Measurements from ENCODE around the gene IRF1. TPM values are rescaled to one million over a fixed set of nuclear protein-coding genes. Genes with fewer than 3 reads are reported as not detected.

Gene IRF1
- total and polyA plus RNA-seq, 2 of the 8 experiments (the other 6 are each of a cell fraction or from before 2014, with no cell fraction given) = 4.0 to 8.5 TPM

GRCh38 chr5:132530946-132531345 is 40.4 kb upstream of the IRF1 start:
- 92% methylated on average over 4 of the region's 4 CpGs; no CpG with 5 or more reads in 1 of the 2 experiments for WGBS, 2 experiments (ENCODE audit: extremely low coverage in 1 of 2, insufficient coverage in 1 of 2, insufficient read length in 1 of 2, insufficient replicate concordance in 2 of 2, low coverage in 1 of 2, low lambda C conversion rate in 2 of 2, missing lambda C conversion rate in 1 of 2)
- no peaks in the 10 kb centered on the region for H4K20me1 ChIP-seq (replicated peaks in 1 of 2; ENCODE audit: control insufficient read depth in 1 of 2, insufficient read depth in 2 of 2, low read length in 2 of 2)
- ChIA-PET POLR2A (ENCODE audit: partially characterized antibody) (no interaction called here), CTCF (ENCODE audit: partially characterized antibody) (interaction anchor here (0.7 kb wide), 1 partner anchor 9 kb away, joined by 3 read pairs; no protein-coding TSS in a partner anchor)
- no peak overlapping the region for H2BK5ac ChIP-seq (ENCODE audit: low read depth, low read length)
- DNase-seq (ENCODE audit: low read depth in 1 of 2, low spot score in 2 of 2) (no peak), FAIRE-seq (no peak)
- H3K4me1 ChIP-seq (replicated peaks in 1 of 4; ENCODE audit: control insufficient read depth in 3 of 4, insufficient read depth in 4 of 4, low read length in 3 of 4) = no peaks in the 10 kb centered on the region
- H2AK5ac ChIP-seq (ENCODE audit: low read depth, low read length) = no peak overlapping the region
- no peak overlapping the region for H3K4me2 ChIP-seq (ENCODE audit: insufficient read depth in 1 of 2, low read depth in 2 of 2, low read length in 2 of 2)
- H3K27me3 ChIP-seq (replicated peaks in 1 of 4; ENCODE audit: control insufficient read depth in 3 of 4, extremely low read depth in 1 of 4, insufficient read depth in 3 of 4, low read length in 3 of 4) = no peaks in the 10 kb centered on the region
- no peak overlapping the region for H3K18ac ChIP-seq (ENCODE audit: extremely low read depth, low read length)
- no peak overlapping the region for H3K9ac ChIP-seq (replicated peaks in 1 of 4; ENCODE audit: extremely low read depth in 1 of 4, low read depth in 3 of 4, low read length in 3 of 4)
- no peak overlapping the region for H4K5ac ChIP-seq (ENCODE audit: insufficient read length, low read depth, low read length)
- H3K27ac ChIP-seq (ENCODE audit: low read depth, low read length) = no peak overlapping the region
- H3K79me1 ChIP-seq (ENCODE audit: low read depth, low read length) = no peaks in the 10 kb centered on the region
- H3K56ac ChIP-seq (replicated peaks; ENCODE audit: insufficient read length, low read depth, low read length) = no peak overlapping the region
- H2BK12ac ChIP-seq (ENCODE audit: low read depth, low read length) = no peak overlapping the region
- H4K8ac ChIP-seq (ENCODE audit: extremely low read depth, insufficient read depth, low read length) = no peak overlapping the region
- no peak overlapping the region for H3K4me3 ChIP-seq (ENCODE audit: extremely low read depth in 1 of 4, insufficient read depth in 2 of 4, low read depth in 3 of 4, low read length in 4 of 4)
- H2BK120ac ChIP-seq (replicated peaks; ENCODE audit: low read depth, low read length) = no peak overlapping the region
- no peak overlapping the region for H2BK20ac ChIP-seq (ENCODE audit: low read length)
- H3K36me3 ChIP-seq (ENCODE audit: control insufficient read depth in 2 of 4, insufficient read depth in 4 of 4, low read length in 3 of 4) = no peaks in the 10 kb centered on the region
- H3K79me2 ChIP-seq (ENCODE audit: control insufficient read depth in 1 of 2, insufficient read depth in 2 of 2, low read length in 2 of 2) = no peaks in the 10 kb centered on the region
- H3K4ac ChIP-seq (replicated peaks; ENCODE audit: insufficient read length, low read depth, low read length) = no peak overlapping the region
- H4K91ac ChIP-seq (replicated peaks; ENCODE audit: insufficient read length, low read length) = no peak overlapping the region
- H3K14ac ChIP-seq (ENCODE audit: insufficient read length) = no peak overlapping the region
- no peaks in the 10 kb centered on the region for H3K9me3 ChIP-seq (ENCODE audit: insufficient read depth in 2 of 2, low read depth in 1 of 2, low read length in 1 of 2)
- no peak overlapping the region for H3K23ac ChIP-seq (ENCODE audit: insufficient read length)
- no peak overlapping the region for H2BK15ac ChIP-seq (ENCODE audit: low read length)
- no peaks in the 10 kb centered on the region for H3K23me2 ChIP-seq (ENCODE audit: low read depth, low read length)
- H2AFZ ChIP-seq (ENCODE audit: low read length) = no peak overlapping the region
- TF ChIP-seq TBP (IDR thresholded peaks at IDR 0.05; ENCODE audit: low read depth, low read length) = no peak
- TF ChIP-seq NANOG (IDR thresholded peaks at IDR 0.05; ENCODE audit: insufficient read depth, low read depth, low read length, poor library complexity, severe bottlenecking) = no peak

Data from H1 (cell line).